Ishikawa (cell line): ENCODE data around the gene PLCD1.

Experiments
- EGR1 ChIP-seq: IDR thresholded peaks from 2 replicates; pipeline ENCODE4 v1.6.1; 2012
- EP300 ChIP-seq: IDR thresholded peaks from 2 replicates; pipeline ENCODE4 v1.6.1; 2012; ENCODE audit warnings: borderline replicate concordance
- FOXM1 ChIP-seq: IDR thresholded peaks from 2 replicates; pipeline ENCODE4 v1.6.1; 2012; ENCODE audit warnings: low read depth, borderline replicate concordance
- MAX ChIP-seq: IDR thresholded peaks from 2 replicates; pipeline ENCODE4 v1.6.1; 2012
- RAD21 ChIP-seq: IDR thresholded peaks from 2 replicates; pipeline ENCODE4 v1.6.1; 2012; ENCODE audit warnings: low read depth
- REST ChIP-seq: IDR thresholded peaks from 2 replicates; pipeline ENCODE4 v1.6.1; 2012; ENCODE audit warnings: low read depth, mild to moderate bottlenecking
- TAF1 ChIP-seq: IDR thresholded peaks from 2 replicates; pipeline ENCODE4 v1.6.1; 2012; ENCODE audit warnings: low read depth, mild to moderate bottlenecking
- TCF12 ChIP-seq: IDR thresholded peaks from 2 replicates; pipeline ENCODE4 v1.6.1; 2012; ENCODE audit warnings: low read depth
- TEAD4 ChIP-seq: IDR thresholded peaks from 2 replicates; pipeline ENCODE4 v1.6.1; 2012
- YY1 ChIP-seq: IDR thresholded peaks from 2 replicates; pipeline ENCODE4 v1.6.1; 2012; ENCODE audit warnings: low read depth

GRCh38 chr3:37991109-37991508 is 38.3 kb downstream of the PLCD1 start:
- TF ChIP-seq FOXM1 (no peak), REST (no peak), EP300 (no peak), TCF12 (no peak), MAX (no peak), EGR1 (no peak), TAF1 (no peak), RAD21 (no peak), TEAD4 (no peak), YY1 (no peak)
